Activated CD4-positive, alpha-beta memory T cell treated with anti-CD3 and anti-CD28 coated beads for 36 hours (primary cell): ENCODE measurements around the gene SST. TPM values are rescaled to one million over a fixed set of nuclear protein-coding genes. Genes with fewer than 3 reads are reported as not detected.
"Not testable (repeated sequence)": the region's sequence is repeated elsewhere in the genome, so short reads cannot be mapped to it uniquely, and the experiment has no call there.

Experiments
- CTCF ChIA-PET: fragments of 350-600 bp; sonication (Branson Sonifier 250); formaldehyde crosslinking; loops from one replicate; lab custom pipeline; 2021; ENCODE audit warnings: antibody characterized with exemption, inconsistent platforms; lab: Charles Lee
- POLR2A ChIA-PET: fragments of 350-600 bp; sonication (Branson Sonifier 250); formaldehyde crosslinking; loops from one replicate; lab custom pipeline; 2021; ENCODE audit warnings: antibody characterized with exemption; lab: Charles Lee
- DNase-seq: peaks from one replicate; pipeline ENCODE4 v3.0.0-alpha.2; 2020
- H3K27ac Mint-ChIP-seq: one replicate; pipeline ENCODE4 v1.8.0; 2021; ENCODE audit warnings: mixed read lengths
- H3K27me3 Mint-ChIP-seq: one replicate; pipeline ENCODE4 v1.8.0; 2021; ENCODE audit warnings: mixed read lengths
- H3K36me3 Mint-ChIP-seq: one replicate; pipeline ENCODE4 v1.8.0; 2021; ENCODE audit warnings: mixed read lengths
- H3K4me1 Mint-ChIP-seq: one replicate; pipeline ENCODE4 v1.8.0; 2021; ENCODE audit warnings: low read depth, mixed read lengths
- H3K4me3 Mint-ChIP-seq: one replicate; pipeline ENCODE4 v1.8.0; 2021; ENCODE audit warnings: mild to moderate bottlenecking, mixed read lengths
- H3K9me3 Mint-ChIP-seq: one replicate; pipeline ENCODE4 v1.8.0; 2021; ENCODE audit warnings: mixed read lengths
- intact Hi-C: fragments of 100-400 bp; cut with micrococcal nuclease; formaldehyde crosslinking; loops from one replicate; pipeline ENCODE4 v1.15.1; 2023
- total RNA-seq, 2 experiments: library from RNA; stranded (reverse); gene quantifications; one replicate each; pipeline ENCODE4 v1.2.3, GENCODE V29; 2021

SST gene
- total RNA-seq, 2 experiments from 2014 or later, result not detected

DNA sequence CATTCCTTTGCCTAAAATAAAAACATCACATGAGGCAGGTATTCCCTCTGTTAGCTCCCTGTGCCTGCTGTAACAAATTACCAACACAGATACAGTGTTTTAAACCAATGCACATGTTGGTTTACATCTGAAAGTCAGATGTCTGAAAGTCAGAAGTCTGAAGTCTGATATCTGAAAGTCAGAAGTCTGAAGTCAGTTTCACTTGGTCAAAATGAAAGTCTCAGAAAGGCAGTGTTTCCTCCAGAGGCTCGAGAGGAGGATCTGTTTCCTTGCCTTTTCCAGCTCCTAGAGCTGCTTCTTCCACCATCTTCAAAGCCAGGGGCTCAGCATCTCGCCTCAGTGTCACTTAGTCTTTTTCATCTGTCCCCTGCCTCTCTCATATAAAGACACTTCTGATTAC lies 22.0 kb downstream of the SST start:
- CTCF ChIA-PET, result no interaction called here
- H3K9me3 Mint-ChIP-seq, result no peaks in the 10 kb centered on the region
- peaks cover 27% of the 10 kb centered on the region for H3K27me3 Mint-ChIP-seq
- H3K4me1 Mint-ChIP-seq, result no peaks in the 10 kb centered on the region
- DNase-seq, result no peak
- no peak overlapping the region for H3K27ac Mint-ChIP-seq
- no peak overlapping the region for H3K4me3 Mint-ChIP-seq
- H3K36me3 Mint-ChIP-seq, result no peaks in the 10 kb centered on the region
- POLR2A ChIA-PET, result no interaction called here
- intact Hi-C loops, result no loop called here

DNA sequence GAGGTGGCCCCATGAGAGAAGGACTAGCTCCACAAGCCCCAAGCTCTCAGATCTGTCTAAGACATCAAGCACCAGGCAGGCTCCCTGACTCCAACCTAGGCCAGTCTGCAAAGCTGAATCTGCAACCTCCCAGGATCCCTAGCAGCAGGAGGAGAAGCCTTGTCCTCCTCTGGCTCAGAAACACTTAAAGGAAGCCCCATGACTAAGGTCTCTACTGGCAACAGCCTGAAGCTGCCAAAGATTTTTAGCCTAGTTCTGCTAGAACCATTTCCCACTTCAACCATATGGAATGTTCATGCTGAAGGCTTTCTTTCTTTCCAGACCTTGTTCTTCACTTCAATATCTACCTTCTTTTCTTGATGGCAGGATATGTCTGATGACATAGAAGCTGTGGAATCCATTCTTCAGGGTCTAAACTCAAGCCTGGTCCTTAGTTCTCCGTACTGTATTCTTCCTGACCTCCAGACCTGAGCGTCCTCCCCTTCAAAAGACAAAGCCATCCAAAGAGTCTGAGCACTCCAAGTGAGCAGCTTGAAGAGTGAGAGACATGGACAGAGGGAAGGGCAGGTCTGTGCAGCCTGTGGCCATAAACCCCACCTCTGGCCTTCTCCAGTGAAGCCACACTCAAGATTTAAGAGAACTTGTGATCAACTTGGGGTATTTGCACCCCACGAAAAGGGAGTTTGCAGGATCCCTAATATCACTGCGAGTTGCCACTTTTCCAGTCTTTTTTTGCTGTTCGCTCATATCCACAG lies 23.1 kb downstream of the SST start:
- ChIA-PET POLR2A (no interaction called here), CTCF (interaction anchor here (1.1 to 1.2 kb wide), 2 partner anchors 32 to 328 kb away, joined by 4 to 6 read pairs; no protein-coding TSS in a partner anchor)
- H3K27me3 Mint-ChIP-seq, result peaks cover 22% of the 10 kb centered on the region
- intact Hi-C loops, result no loop called here
- H3K9me3 Mint-ChIP-seq, result no peaks in the 10 kb centered on the region
- no peaks in the 10 kb centered on the region for H3K36me3 Mint-ChIP-seq
- H3K4me1 Mint-ChIP-seq, result no peaks in the 10 kb centered on the region
- no peak overlapping the region for H3K4me3 Mint-ChIP-seq
- no peak overlapping the region for H3K27ac Mint-ChIP-seq
- no peak for DNase-seq

DNA sequence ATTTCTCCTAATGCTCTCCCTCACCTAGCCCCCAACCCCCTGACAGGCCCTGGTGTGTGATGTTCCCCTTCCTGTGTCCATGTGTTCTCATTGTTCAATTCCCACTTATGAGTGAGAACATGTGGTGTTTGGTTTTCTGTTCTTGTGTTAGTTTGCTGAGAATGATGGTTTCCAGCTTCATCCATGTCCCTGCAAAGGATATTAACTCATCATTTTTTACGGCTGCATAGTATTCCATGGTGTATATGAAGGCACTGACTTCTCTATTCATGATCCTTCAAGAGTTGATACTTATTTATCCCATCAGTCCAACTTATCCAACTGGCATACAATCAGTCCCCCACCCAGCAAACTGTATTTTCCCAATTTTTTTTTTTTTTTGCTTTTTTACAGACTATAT lies 24.8 kb downstream of the SST start:
- CTCF ChIA-PET, H3K9me3 Mint-ChIP-seq, H3K36me3 Mint-ChIP-seq, H3K27ac Mint-ChIP-seq, DNase-seq, intact Hi-C loops, POLR2A ChIA-PET, H3K4me1 Mint-ChIP-seq, H3K4me3 Mint-ChIP-seq: not testable (repeated sequence)
- H3K27me3 Mint-ChIP-seq, result peaks cover 11% of the 10 kb centered on the region

DNA sequence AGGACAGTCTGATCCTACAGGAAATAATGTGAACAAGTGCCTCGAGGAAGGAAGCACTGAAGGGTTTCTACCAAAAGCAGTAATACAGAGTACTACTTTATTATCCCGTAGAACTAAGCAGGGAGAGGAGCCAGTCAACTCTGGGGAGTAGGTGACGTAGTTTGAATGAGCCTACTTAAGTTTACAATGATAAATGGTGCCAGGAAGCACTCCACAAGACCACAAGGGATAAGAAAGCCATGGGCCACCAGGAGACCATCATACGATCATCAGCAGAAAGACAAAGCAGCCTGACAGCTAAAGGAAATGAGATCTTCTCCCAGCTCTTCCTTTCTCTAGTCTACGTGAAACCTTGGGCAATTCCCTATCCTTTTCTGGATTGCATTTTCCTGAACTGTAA lies 27.3 kb downstream of the SST start:
- H3K9me3 Mint-ChIP-seq, result no peaks in the 10 kb centered on the region
- ChIA-PET POLR2A (no interaction called here), CTCF (interaction anchor here (1.5 to 1.6 kb wide), 2 partner anchors 27 to 36 kb away, joined by 4 to 6 read pairs; no protein-coding TSS in a partner anchor)
- H3K36me3 Mint-ChIP-seq, result no peaks in the 10 kb centered on the region
- no peak overlapping the region for H3K4me3 Mint-ChIP-seq
- H3K27ac Mint-ChIP-seq, result no peak overlapping the region
- intact Hi-C loops, result no loop called here
- H3K27me3 Mint-ChIP-seq, result peaks cover 7% of the 10 kb centered on the region
- no peaks in the 10 kb centered on the region for H3K4me1 Mint-ChIP-seq
- DNase-seq, result no peak

DNA sequence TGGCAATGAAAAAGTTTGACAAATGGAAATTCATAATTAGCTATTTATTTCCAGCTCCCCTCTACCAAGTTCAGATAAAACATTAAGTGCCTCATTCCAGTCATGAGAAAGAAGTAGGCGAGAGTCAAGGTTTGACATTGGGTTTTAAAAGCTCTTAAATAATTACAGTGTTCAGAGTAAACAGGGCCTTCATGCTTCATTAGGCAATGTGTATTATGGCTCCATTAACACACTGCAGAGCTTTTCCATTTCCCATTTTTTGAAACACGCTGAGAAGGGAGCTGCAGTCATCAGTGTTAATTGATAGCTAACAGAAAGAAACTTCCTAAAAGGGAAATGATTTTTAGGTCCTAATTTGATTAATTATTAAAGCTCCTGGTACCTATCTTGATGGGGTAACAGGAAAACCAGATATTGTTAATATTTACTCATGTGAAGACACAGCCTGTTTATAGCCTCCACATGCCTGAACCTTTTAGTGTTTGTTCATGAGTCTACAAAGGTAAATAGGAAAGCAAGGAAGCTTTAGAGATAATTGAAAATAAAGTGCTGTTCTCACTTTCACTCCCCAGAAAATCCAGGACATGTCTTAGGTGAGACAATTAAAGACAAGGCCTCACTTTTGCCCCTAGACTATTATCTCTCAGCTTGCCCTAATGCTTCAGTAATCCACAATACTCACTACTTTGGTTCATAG lies 28.7 kb downstream of the SST start:
- intact Hi-C loops, result no loop called here
- Mint-ChIP-seq H3K4me3 (no peak overlapping the region), H3K4me1 (no peaks in the 10 kb centered on the region), H3K27ac (no peak overlapping the region), H3K27me3 (peaks cover 5% of the 10 kb centered on the region), H3K9me3 (no peaks in the 10 kb centered on the region), H3K36me3 (no peaks in the 10 kb centered on the region)
- ChIA-PET POLR2A (no interaction called here), CTCF (interaction anchor here (1.3 to 1.5 kb wide), 4 partner anchors 25 to 323 kb away, joined by 4 to 10 read pairs (median 5); no protein-coding TSS in a partner anchor)
- DNase-seq, result no peak

DNA sequence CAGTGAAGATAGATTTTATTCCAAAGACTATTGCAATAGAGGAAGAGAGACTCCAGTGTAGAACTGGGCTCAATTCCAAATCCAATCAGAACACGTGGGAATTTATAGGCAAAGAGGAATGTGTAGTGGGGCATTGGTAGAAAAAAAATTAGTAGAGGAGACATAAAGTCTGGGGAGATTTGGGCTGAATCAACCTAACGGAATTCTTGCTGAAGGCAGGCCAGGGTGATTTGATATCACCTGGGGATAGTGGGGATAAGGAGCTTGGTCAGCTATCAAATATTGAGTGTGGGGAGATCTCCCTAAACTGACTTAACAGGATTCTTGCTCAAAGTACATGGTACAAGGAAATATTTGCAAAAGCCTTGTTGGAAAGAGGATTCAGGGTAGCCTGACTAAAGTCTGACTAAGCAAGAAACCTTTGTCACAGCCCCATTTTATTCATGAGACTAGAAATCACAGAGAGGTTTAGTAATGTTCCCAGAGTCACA lies 29.6 kb downstream of the SST start:
- intact Hi-C loops, result no loop called here
- POLR2A ChIA-PET, result no interaction called here
- no peak for DNase-seq
- H3K9me3 Mint-ChIP-seq, result no peaks in the 10 kb centered on the region
- no peak overlapping the region for H3K4me3 Mint-ChIP-seq
- no peak overlapping the region for H3K27ac Mint-ChIP-seq
- no peaks in the 10 kb centered on the region for H3K36me3 Mint-ChIP-seq
- CTCF ChIA-PET, result interaction anchor here (1.4 to 1.5 kb wide), 2 partner anchors 24 to 39 kb away, joined by 4 to 10 read pairs; no protein-coding TSS in a partner anchor
- peaks cover 7% of the 10 kb centered on the region for H3K27me3 Mint-ChIP-seq
- H3K4me1 Mint-ChIP-seq, result no peaks in the 10 kb centered on the region

DNA sequence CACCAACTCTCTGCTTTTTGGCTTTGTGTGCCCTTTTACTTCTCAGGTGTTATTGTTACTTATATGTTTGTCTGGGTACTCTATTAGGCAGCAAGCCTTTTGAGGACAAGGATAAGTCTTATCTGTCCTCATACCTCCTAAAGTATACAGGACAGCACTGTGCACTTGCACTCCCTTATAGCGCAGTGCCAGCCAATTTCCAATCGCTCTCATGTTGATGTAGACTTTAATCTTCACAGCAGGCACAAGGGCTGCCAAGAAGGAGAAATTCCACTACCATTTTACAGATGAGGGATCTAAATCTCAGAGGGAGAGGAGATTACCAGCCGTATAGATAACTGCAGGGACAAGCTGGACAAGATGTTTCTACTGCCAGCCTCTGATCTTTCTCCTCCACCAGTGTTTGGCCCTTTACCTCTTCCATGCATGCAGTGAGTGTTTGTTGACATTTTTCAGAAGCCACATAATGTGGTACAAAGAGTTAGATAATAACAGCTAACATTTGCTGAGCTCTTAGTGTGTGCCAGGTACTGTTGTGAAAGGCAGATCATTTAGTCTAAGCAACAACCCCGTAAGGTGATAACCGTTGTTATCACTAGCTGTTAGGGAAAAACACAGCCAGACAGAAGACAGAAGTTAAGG lies 30.1 kb downstream of the SST start:
- H3K27ac Mint-ChIP-seq, result no peak overlapping the region
- H3K36me3 Mint-ChIP-seq, result no peaks in the 10 kb centered on the region
- H3K27me3 Mint-ChIP-seq, result peaks cover 7% of the 10 kb centered on the region
- POLR2A ChIA-PET, result no interaction called here
- CTCF ChIA-PET, result interaction anchor here (0.6 to 1.6 kb wide), 3 partner anchors 24 to 321 kb away, joined by 4 to 5 read pairs (median 4); no protein-coding TSS in a partner anchor
- intact Hi-C loops, result no loop called here
- H3K4me3 Mint-ChIP-seq, result no peak overlapping the region
- DNase-seq, result no peak
- peaks cover 3% of the 10 kb centered on the region for H3K9me3 Mint-ChIP-seq
- no peaks in the 10 kb centered on the region for H3K4me1 Mint-ChIP-seq

DNA sequence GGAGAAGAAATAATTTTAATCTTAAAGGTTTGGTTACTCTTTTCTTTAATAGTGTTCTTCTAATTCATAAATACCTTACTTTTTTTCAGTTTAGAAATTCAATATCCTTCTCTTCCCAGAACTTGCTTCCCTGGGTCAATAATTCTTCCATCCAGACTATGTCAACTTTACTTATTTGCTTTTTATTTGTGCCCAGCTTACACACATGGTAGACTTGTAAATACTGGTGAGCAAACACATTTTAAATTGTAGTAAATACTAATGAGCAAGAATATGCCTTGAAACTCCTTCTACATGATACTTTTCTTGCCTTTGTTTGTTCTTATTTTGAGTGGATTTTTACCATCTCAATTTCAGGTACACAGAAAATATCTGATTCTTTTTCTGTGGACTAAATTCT lies 33.7 kb downstream of the SST start:
- POLR2A ChIA-PET, result no interaction called here
- CTCF ChIA-PET, result no interaction called here

DNA sequence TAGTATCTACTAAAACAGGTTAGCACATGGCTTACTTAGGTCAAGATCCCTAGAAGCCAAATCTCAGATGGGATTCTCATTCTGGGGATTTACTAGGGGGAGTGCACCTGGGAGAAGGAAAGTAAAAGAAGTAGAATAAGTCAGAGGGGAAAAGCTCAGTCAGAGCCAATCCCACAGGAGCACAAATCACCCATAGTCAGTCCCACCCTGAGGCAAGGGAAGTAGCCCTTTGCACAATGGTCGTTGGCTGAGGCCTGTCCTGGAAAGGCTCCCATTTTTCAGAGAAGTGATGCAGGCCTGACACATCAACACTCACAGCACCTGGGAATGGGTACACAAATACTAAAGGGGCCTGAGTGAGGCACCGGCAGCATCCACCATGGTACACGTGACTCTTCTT lies 39.8 kb downstream of the SST start:
- intact Hi-C loops, result no loop called here
- no peaks in the 10 kb centered on the region for H3K36me3 Mint-ChIP-seq
- H3K4me3 Mint-ChIP-seq, result no peak overlapping the region
- ChIA-PET CTCF (interaction anchor here (0.7 to 1.1 kb wide), 2 partner anchors 49 to 311 kb away, joined by 3 to 4 read pairs; no protein-coding TSS in a partner anchor), POLR2A (no interaction called here)
- H3K9me3 Mint-ChIP-seq, result peaks cover 6% of the 10 kb centered on the region
- no peak for DNase-seq
- H3K27ac Mint-ChIP-seq, result no peak overlapping the region
- no peaks in the 10 kb centered on the region for H3K4me1 Mint-ChIP-seq
- H3K27me3 Mint-ChIP-seq, result peaks cover 2% of the 10 kb centered on the region

More for the DNA sequence above, 33.7 kb downstream of the SST start:
- no peaks in the 10 kb centered on the region for H3K4me1 Mint-ChIP-seq
- intact Hi-C loops, result no loop called here
- H3K27me3 Mint-ChIP-seq, result peaks cover 7% of the 10 kb centered on the region
- peaks cover 6% of the 10 kb centered on the region for H3K9me3 Mint-ChIP-seq
- H3K4me3 Mint-ChIP-seq, result no peak overlapping the region
- H3K36me3 Mint-ChIP-seq, result no peaks in the 10 kb centered on the region
- H3K27ac Mint-ChIP-seq, result no peak overlapping the region
- no peak for DNase-seq

DNA sequence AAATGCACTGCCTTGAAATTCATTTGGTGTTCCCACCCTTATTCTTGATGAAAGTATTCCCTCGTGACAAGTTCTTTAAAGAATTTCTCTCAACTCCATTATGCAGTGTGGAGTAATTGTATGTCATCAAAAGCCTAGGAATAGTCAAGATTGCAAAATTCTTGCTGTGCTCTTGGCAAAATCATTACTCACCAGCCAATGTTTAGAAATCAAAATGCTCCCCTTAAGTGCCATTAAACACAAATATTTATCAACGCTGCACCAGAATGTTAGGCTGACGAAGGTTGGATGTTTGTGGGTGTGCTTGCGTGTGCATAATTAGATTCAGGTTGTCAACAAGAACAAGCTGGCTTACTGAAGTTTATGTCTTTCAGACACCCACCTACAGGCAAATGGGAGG lies 40.5 kb downstream of the SST start:
- no peak overlapping the region for H3K4me3 Mint-ChIP-seq
- POLR2A ChIA-PET, result no interaction called here
- no peak for DNase-seq
- no peaks in the 10 kb centered on the region for H3K4me1 Mint-ChIP-seq
- CTCF ChIA-PET, result interaction anchor here (1.1 kb wide), 1 partner anchor 50 kb away, joined by 3 read pairs; no protein-coding TSS in a partner anchor
- peaks cover 2% of the 10 kb centered on the region for H3K27me3 Mint-ChIP-seq
- no peak overlapping the region for H3K27ac Mint-ChIP-seq
- no peaks in the 10 kb centered on the region for H3K9me3 Mint-ChIP-seq
- intact Hi-C loops, result no loop called here
- H3K36me3 Mint-ChIP-seq, result no peaks in the 10 kb centered on the region

DNA sequence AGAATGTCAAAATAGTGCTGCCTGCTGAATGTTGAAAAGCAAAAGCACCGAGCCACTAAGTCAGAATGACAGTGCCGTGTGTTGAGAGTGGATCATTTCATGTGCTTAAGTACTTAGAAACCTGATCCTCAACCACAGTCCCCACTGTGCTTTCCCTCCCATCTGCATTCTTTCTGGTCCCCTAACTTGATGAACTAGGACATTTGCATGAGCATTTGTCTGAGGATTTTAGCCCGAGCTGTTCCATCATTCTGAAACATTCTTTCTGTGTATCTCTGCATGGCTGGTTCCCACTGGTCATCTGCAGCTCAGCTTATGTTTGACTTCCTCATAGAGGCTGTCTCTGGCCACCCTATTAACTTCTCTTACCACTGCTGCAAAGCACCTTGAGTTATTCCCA lies 42.0 kb downstream of the SST start:
- CTCF ChIA-PET, result no interaction called here
- no peak overlapping the region for H3K4me3 Mint-ChIP-seq
- no peaks in the 10 kb centered on the region for H3K36me3 Mint-ChIP-seq
- intact Hi-C loops, result no loop called here
- POLR2A ChIA-PET, result no interaction called here
- H3K9me3 Mint-ChIP-seq, result no peaks in the 10 kb centered on the region
- H3K4me1 Mint-ChIP-seq, result no peaks in the 10 kb centered on the region
- H3K27ac Mint-ChIP-seq, result no peak overlapping the region
- peaks cover 7% of the 10 kb centered on the region for H3K27me3 Mint-ChIP-seq
- DNase-seq, result no peak

DNA sequence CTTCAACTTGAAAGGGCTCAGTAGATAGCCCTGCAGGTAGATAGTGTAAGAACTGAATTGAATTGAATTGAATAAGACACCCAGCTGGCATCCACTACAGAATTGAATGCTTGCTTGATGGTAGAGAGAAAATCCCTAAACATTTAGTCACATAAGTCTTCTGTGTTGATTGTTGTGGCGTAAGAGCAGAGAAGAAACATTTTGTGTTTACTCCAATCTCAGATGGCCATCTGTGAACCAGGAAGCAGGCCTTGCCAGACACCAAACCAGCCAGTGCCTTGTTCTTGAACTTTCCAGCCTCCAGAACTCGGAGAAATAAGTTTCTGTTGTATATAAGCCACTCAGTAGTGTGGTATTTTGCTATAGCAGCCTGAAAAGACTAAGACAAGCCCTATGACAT lies 43.6 kb downstream of the SST start:
- no peak for DNase-seq
- Mint-ChIP-seq H3K4me1 (no peaks in the 10 kb centered on the region), H3K27ac (no peak overlapping the region), H3K4me3 (no peak overlapping the region), H3K36me3 (no peaks in the 10 kb centered on the region), H3K9me3 (no peaks in the 10 kb centered on the region), H3K27me3 (peaks cover 9% of the 10 kb centered on the region)
- ChIA-PET CTCF (no interaction called here), POLR2A (no interaction called here)
- intact Hi-C loops, result no loop called here
